Ovary (tissue), 3 donors: ENCODE results near the gene ADGRB2.

Experiments used
- POLR2A ChIP-seq: fragments of 450-650 bp; IDR thresholded peaks from one replicate; pipeline ENCODE4 v1.6.1; 2017; ENCODE audit warnings: antibody characterized with exemption, mild to moderate bottlenecking, moderate library complexity
- TF ChIP-seq, protein P1 (sequence below), 3 donors: fragments of 450-650 bp in 2 of 3; fragments of 200-600 bp in 1 of 3; IDR thresholded peaks; one replicate each; pipeline versions ENCODE4 v1.5.1 to v1.8.0; 2016 to 2022; ENCODE audit warnings: antibody characterized with exemption in 3 of 3, mild to moderate bottlenecking in 1 of 3
- donor health status: DM: no; HTN: no; CAD: no.

GRCh38 chr1:31809698-31810097, 45.6 kb upstream of the ADGRB2 start:
- TF ChIP-seq POLR2A, result no peak
- TF ChIP-seq, protein P1, sequence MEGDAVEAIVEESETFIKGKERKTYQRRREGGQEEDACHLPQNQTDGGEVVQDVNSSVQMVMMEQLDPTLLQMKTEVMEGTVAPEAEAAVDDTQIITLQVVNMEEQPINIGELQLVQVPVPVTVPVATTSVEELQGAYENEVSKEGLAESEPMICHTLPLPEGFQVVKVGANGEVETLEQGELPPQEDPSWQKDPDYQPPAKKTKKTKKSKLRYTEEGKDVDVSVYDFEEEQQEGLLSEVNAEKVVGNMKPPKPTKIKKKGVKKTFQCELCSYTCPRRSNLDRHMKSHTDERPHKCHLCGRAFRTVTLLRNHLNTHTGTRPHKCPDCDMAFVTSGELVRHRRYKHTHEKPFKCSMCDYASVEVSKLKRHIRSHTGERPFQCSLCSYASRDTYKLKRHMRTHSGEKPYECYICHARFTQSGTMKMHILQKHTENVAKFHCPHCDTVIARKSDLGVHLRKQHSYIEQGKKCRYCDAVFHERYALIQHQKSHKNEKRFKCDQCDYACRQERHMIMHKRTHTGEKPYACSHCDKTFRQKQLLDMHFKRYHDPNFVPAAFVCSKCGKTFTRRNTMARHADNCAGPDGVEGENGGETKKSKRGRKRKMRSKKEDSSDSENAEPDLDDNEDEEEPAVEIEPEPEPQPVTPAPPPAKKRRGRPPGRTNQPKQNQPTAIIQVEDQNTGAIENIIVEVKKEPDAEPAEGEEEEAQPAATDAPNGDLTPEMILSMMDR (IDR thresholded peaks at IDR 0.05), result no peak
